HS-27A (cell line): ENCODE measurements around the gene MARF1.
"Not testable (repeated sequence)": the region's sequence is repeated elsewhere in the genome, so short reads cannot be mapped to it uniquely, and the experiment has no call there.

Experiments used
- DNase-seq: peaks from one replicate; pipeline ENCODE4 v3.0.0-alpha.2; 2012; ENCODE audit warnings: low read depth, missing footprints

MARF1 gene

GRCh38 chr16:15653227-15653626 is 10.3 kb upstream of the MARF1 start:
- no peak for DNase-seq

DNA sequence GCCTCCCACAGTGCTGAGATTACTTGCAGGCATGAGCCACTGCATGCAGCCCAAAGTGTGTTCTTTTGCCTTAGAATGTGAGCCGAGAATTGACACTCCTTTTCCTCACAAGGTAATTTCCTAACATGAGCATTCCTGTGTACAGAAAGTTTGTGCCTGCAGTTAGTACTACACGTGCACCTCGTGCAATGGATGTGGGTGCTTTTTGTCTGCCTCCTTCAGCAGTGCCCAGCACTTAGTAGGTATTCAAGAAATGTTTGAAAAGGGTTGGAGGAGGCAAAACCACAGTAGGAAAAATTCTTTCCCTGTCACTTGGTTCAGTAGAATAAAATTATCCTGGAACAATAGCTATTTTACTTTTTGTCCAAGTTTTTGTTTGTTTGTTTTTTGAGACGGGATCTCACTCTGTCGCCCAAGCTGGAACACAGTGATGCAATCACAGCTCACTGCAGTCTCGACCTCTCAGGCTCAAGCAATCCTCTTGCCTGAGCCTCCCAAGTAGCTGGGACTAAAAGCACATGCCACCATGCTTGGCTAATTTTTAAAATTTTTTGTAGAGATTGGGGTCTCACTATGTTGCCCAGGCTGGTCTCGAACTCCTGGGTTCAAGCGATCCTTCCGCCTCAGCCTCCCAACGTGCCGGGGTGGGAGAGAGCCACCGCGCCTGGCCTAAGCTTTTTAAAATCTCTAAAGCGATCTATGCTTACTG is 9.5 kb upstream of the MARF1 start:
- DNase-seq, result no peak

- DNase-seq, result no peak
These were observed 7.8 kb upstream of the MARF1 start for GRCh38 chr16:15650698-15651171.

DNA sequence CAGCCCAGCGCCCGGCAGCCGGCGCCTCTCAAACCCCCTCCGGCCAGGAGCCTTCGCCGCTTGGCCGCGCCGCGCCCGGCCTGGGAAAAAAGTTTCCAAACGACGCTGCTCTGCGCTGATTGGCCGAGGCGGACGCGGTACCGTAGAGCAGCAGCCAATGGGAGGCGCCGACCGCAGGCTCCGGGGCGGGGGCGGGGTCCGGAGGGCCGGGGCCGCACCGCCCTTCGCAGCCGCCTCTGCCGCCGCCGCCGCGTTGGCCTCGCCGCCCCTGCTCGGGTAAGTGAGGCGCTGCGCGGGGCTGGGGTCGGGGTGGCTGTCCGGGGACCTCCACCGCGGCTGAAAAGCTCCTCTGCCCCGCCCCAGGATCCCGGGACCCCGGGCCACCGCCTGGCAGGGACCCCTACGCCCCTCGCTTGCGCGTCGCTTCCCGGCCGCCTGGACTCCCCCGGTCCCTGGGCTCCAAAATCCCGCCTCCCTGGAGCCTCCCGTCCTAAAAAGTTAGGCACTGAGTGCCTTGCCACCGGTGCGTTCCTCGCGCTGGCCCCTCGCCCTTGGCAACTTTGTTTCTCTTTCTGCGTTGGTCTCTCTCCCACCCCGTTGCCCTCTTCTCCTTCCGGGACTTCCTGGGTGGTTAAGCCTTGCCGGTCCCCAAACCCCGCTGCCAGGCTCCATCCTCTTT is 7.2 kb upstream of the MARF1 start, which contains the start of gene NDE1:
Gene NDE1 (plus strand): TSS at position 227 of the 679 bp plus-strand sequence. CDS start 14,534 bp downstream, outside the sequence.
- no peak for DNase-seq

- DNase-seq, result no peak
These were observed 6.7 kb upstream of the MARF1 start for GRCh38 chr16:15649727-15650018.

DNA sequence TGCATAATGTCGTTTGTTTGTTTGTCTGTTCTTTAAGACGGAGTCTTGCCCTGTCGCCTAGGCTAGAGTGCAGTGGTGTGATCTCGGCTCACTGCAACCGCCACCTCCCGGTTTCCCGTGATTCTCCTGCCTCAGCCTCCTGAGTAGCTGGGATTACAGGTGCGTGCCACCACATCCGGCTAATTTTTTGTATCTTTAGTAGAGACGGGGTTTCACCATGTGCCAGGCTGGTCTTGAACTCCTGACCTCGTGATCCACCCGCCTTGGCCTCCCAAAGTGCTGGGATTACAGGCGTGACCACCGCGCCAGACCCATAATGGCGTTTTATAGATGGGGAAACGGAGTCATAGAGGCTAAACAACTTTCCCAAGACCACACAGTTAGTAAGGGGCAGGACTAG is 6.4 kb upstream of the MARF1 start:
- not testable (repeated sequence) for DNase-seq

DNA sequence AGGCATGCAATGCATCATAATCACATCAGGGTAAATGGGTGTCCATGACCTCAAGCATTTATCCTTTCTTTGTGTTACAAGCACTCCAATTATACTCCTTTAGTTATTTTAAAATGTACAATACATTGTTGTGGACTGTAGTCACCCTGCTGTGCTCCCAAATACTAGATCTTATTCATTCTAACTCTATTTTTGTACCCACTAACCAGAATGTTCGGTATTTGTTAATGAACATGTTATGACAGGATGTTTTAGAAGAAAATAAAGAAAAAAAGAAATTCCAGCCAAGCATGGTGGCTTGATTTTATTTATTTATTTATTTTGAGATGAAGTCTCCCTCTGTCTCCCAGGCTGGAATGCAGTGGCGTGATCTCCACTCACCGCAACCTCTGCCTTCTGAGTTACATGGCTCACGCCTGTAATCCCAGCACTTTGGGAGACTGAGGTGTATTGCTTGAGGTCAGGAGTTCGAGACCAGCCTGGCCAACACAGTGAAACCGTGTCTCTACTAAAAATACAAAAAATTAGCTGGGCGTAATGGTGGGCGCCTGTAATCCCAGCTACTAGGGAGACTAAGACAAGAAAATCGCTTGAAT is 5.3 kb upstream of the MARF1 start:
- no peak for DNase-seq

DNA sequence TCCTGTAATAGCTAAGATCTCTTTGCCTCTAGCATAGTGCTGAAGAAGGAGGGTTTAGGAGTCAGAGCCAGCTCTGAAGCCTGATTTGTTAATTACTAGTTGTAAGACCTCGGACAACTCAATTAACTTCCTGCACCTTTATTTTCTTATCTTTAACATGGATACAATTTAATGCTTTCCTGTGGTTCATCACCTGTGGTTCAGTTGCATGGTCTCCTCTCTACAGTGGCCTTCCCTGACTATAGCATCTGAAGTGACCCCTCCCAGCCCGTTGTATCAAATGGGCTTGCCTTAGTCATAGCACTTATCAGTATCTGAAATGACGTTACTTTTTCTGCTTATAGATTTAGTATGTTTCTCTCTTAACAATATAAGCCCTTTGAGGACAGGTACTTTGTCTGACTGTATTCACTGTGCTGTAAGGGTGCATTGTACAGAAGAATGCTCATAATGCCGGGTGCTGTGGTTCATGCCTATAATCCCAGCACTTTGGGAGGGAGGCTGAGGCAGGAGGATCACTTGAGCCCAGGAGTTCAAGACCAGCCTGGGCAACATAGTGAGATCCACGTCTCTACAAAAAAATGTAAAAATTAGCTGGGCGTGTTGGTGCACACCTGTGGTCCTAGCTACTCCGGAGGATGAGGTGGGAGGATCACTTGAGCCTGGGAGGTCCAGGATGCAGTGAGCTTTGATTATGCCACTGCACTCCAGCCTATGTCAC is 4.5 kb upstream of the MARF1 start:
- DNase-seq, result no peak

DNA sequence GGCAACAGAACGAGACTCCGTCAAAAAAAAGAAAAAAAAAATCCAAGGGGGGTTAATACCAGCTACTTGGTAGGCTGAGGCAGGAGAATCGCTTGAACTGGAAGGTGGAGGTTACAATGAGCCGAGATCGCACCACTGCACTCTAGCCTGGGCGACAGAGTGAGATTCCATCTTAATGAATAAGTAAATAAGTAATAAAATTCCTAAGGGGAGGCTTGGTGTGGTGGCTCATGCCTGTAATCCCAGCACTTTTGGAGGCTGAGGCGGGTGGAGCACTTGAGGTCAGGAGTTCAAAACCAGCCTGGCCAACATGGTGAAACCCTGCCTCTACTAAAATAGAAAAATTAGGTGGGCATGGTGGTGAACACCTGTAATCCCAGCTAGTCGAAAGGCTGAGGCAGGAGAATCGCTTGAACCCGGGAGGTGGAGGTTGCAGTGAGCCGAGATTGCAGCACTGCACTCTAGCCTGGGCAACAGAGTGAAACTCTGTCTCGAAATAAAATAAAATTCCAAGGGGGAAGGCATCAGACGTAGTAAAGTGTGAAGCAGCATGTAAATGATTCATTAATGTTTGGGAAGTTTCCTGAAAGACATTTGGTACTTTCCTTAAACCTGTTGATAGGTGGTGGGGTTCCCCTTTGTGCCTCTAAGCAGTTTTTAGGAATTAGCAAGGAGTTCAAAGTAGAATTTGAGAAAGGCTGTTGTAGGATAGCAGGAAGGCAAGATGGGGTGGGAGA is 3.8 kb upstream of the MARF1 start:
- DNase-seq, result not testable (repeated sequence)

DNA sequence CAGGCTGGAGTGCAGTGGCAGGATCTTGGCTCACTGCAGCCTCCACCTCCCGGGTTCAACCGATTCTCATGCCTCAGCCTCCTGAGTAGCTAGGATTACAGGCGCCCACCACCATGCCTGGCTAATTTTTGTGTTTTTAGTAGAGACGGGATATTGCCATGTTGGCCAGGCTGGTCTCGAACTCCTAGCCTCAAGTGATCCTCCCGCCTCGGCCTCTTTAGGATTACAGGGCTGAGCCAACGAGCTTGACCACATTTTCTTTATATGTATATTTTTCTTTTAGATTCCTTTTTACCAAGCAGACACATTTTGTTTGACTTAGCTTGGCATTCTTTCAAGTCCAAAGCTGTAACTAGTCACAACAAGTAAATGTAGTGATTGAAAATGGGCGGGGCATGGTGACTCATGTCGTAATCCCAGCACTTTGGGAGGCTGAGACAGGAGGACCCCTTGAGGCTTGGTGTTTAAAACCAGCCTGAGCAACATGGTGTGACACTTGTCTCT is 2.1 kb upstream of the MARF1 start:
- peak; percentile 90 for DNase-seq

DNA sequence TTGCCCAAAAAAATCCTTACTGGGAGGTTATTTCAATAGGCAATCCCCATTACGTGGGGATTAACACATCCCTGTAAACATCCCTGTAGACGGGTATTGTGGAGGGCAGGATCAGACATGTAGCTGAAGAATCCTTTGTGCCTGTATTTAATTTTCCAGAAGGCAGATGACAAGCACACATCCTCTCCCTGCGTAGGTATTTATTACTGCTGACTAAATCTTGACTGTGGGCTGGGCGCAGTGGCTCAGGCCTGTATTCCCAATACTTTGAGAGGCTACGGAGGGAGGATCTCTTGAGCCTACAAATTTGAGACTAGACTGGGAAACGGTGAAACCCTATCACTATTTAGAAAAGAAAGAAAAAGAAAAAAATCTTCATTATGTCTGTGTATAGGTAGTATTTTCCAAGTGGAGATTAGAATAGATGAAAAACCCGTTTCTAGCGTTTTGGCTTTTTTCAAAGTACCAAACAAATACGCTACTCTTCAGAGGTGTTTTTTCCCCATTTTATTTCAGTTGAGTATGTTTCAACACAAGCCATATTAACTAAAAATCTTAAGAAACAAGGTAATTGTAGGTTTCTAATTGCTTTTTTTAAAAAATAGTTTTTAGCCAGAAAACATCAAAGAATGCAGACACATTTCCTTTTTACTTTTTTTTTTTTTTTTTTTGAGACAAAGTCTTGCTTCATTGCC is 1.5 kb upstream of the MARF1 start:
- DNase-seq, result no peak

GRCh38 chr16:15643946-15644250 is 944 bp upstream of the MARF1 start:
- no peak for DNase-seq

DNA sequence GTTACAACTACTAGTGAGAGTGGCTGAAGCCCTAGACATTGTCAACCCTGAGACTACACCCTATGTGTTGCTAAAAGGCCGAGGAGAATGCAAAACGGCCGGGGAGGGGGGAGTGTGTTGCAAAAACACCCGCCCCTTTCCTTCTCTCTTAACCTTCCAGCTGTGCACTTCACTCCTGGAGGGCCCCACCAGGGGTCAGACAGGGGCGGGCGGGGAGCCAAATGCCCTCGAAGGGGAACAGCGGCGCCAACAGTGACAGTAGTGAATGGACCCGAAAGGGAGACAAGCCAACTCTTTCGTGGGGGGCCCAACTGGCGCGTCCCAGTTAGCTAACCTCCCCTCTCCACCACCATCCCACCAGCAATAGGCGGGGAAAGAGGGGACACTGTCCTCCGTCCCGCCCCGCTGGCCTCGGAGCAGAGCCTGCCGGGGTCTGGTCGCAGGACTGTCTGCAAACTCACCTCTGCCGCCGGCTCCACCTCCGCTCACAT is 352 bp downstream of the MARF1 start:
- no peak for DNase-seq

DNA sequence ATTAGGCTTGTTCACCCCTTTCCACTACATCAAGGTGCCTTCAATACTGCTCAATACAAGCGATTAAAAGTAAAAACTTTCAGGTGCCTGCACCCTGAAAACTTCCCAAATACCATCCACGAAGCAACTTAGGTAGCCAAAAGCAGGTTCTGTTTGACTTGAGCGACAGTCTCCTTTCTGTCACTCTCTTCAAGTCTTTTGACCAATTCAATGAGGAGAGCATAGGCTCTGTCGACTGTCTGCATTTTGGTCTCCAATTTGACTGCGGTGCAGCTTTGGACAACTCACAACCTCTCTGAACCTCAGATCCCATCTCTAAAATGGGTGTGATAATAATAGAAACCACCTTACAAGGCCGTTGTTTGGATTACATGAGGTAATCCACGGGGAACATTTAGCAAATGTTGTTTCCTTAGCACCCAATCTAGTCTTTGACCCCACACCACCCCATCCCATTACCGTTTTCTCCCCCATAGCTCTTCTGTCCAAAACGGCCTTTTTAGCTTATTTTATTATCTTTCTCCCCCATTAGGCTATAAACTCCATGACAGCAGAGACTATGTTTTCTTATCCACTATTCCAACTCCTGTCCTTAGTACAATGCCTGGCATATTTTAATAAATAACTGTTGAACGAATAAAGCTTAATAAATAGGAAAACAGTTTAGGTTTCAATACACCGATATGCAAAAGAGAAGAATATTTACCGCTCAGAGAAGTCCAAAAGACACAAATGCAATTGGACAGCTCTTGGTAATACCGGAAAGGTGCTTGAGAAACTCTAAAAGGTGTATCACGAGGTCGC is 999 bp downstream of the MARF1 start:
- no peak for DNase-seq

DNA sequence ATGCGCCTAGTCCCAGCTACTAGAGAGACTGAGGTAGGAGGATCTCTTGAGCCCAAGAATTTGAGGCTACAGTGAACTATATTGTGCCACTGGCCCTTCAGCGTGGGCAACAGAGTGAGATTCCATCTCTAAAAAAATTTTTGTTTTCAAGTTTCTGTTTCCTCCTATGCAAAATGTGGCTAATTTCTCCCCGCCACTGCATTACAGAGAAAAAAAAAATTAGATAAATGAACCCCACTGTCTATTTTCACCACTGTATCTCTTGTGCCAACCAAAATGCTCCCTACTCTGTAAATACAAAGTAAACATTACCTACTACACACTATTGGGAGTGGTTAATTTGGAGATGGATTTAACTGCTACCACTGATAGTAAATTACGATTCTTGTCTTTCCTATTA is 2.0 kb downstream of the MARF1 start:
- DNase-seq, result no peak

GRCh38 chr16:15639061-15639568 is 3.8 kb downstream of the MARF1 start:
- DNase-seq, result no peak

DNA sequence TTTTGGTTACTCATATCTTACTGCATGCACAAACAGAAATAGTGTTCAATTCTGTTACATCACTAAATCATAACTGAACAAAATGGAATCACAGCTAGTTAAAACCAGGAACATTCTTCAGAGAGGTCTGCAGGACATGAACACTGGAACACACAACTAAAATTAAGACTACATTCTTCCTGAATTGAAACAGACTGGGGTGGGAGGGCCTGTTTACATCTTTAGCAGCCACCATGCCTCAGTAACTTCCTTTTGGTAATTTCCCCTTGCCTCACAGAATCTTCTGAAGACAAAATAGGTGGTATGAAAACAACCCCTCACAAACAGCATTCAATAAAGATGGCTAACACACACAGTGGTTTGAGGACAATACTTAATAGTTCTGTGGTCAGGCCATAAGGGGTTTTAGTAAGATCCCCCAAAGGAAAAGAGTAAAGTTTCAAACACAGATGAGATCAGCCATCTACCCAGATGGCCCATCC is 6.5 kb downstream of the MARF1 start:
- DNase-seq, result no peak

- no peak for DNase-seq
These were observed 7.0 kb downstream of the MARF1 start for GRCh38 chr16:15635926-15636325.

DNA sequence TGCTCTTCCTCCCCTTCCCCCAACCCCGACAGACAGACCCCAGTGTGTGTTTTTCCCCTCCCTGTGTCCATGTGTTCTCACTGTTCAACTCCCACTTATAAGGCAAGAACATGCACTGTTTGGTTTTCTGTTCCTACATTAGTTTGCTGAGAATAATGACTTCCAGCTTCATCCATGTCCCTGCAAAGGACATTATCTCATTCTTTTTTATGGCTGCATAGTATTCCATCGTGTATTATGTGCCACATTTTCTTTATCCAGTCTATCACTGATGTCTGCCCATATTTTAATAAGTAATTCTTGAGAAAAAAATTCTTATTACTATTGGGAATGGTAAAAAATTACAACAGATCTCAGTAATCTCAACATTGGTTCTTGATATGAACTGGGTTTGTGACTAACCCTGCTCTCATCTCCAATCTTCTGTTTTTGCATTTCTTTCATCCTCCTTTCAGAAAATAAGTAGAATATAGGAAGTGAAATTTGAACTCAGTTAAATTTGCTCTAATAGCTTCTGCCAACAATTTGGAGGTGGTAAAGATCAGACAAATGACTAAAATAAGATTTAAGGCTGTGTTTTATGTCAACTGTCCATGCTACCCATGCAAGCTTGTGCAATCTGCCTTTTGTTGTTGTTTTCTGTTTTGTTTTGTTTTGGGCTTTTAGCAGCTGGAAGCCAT is 11.1 kb downstream of the MARF1 start:
- no peak for DNase-seq
